HepG2 (cell line): ENCODE data around the gene ZSWIM5. TPM values are rescaled to one million over a fixed set of nuclear protein-coding genes. Genes with fewer than 3 reads are reported as not detected.

Source experiments
- BCL6 ChIP-seq: IDR thresholded peaks from 2 replicates; pipeline ENCODE4 v1.6.1; 2016; ENCODE audit warnings: missing genetic modification reagents, missing compliant biosample characterization
- EHMT2 ChIP-seq: fragments of 200-600 bp; sonication (generic); IDR thresholded peaks from 2 replicates; pipeline ENCODE4 v1.7.0; 2017; ENCODE audit warnings: antibody characterized with exemption, low read depth, low read length, borderline replicate concordance
- ERF ChIP-seq: IDR thresholded peaks from 2 replicates; pipeline ENCODE4 v1.6.1; 2018; ENCODE audit warnings: missing biosample characterization, missing genetic modification reagents
- MAFF ChIP-seq: IDR thresholded peaks from 2 replicates; pipeline ENCODE4 v1.6.1; 2011; ENCODE audit warnings: low read depth, low read length, improper control_type of control experiment
- MATR3 ChIP-seq: sonication (generic); formaldehyde crosslinking; IDR thresholded peaks from 2 replicates; pipeline ENCODE4 v1.4.0; 2020; ENCODE audit warnings: missing genetic modification reagents
- MTA3 ChIP-seq: sonication (generic); formaldehyde crosslinking; IDR thresholded peaks from 2 replicates; pipeline ENCODE4 v1.4.0; 2020; ENCODE audit warnings: missing genetic modification reagents
- MYNN ChIP-seq: sonication (generic); formaldehyde crosslinking; IDR thresholded peaks from 2 replicates; pipeline ENCODE4 v1.4.0; 2020; ENCODE audit warnings: mild to moderate bottlenecking, low read depth, missing genetic modification reagents
- RNF2 ChIP-seq: fragments of 450-650 bp; conservative IDR thresholded peaks from 2 replicates; pipeline ENCODE4 v1.6.1; 2016; ENCODE audit warnings: low read depth
- SCMH1 ChIP-seq: sonication (generic); formaldehyde crosslinking; IDR thresholded peaks from 2 replicates; pipeline ENCODE4 v1.9.0; 2021; ENCODE audit warnings: missing genetic modification reagents, mild to moderate bottlenecking, borderline replicate concordance
- SIN3A ChIP-seq: IDR thresholded peaks from 2 replicates; pipeline ENCODE4 v1.6.1; 2011; ENCODE audit warnings: low read depth, mild to moderate bottlenecking, control low read depth, low read length, borderline replicate concordance
- SOX6 ChIP-seq, 2 experiments: fragments of 450-650 bp in 1 of 2; sonication (generic) in 1 of 2; formaldehyde crosslinking in 1 of 2; IDR thresholded peaks; 2 replicates each; pipeline versions ENCODE4 v1.4.0 to v1.6.1; 2017 to 2020; ENCODE audit warnings: antibody characterized with exemption in 1 of 2, mild to moderate bottlenecking in 1 of 2, missing genetic modification reagents in 1 of 2
- STAT5B ChIP-seq: sonication (generic); formaldehyde crosslinking; IDR thresholded peaks from 2 replicates; pipeline ENCODE4 v1.4.0; 2020; ENCODE audit warnings: missing genetic modification reagents
- TAF15 ChIP-seq: fragments of 200-400 bp; formaldehyde crosslinking; IDR thresholded peaks from one replicate; pipeline ENCODE4 v1.6.1; 2018; ENCODE audit warnings: mild to moderate bottlenecking, low read depth, low read length; ENCODE audit not compliant: poor library complexity, severe bottlenecking
- ZBTB34 ChIP-seq: sonication (generic); formaldehyde crosslinking; IDR thresholded peaks from 2 replicates; pipeline ENCODE4 v1.8.0; 2022; ENCODE audit warnings: mild to moderate bottlenecking, missing genetic modification reagents
- ZC3H13 ChIP-seq: sonication (generic); formaldehyde crosslinking; IDR thresholded peaks from 2 replicates; pipeline ENCODE4 v1.8.1; 2023; ENCODE audit warnings: mild to moderate bottlenecking, missing genetic modification reagents, moderate library complexity
- ZFYVE20 ChIP-seq: sonication (generic); formaldehyde crosslinking; IDR thresholded peaks from 2 replicates; pipeline ENCODE4 v1.8.0; 2023; ENCODE audit warnings: low read depth, mild to moderate bottlenecking, moderate library complexity, missing genetic modification reagents, borderline replicate concordance
- ZNF329 ChIP-seq: sonication (generic); formaldehyde crosslinking; IDR thresholded peaks from 2 replicates; pipeline ENCODE4 v1.9.0; 2021; ENCODE audit warnings: low read depth, mild to moderate bottlenecking, missing genetic modification reagents
- ZNF547 ChIP-seq: sonication (generic); formaldehyde crosslinking; IDR thresholded peaks from 2 replicates; pipeline ENCODE4 v1.5.1; 2020; ENCODE audit warnings: mild to moderate bottlenecking, missing genetic modification reagents
- ZNF710 ChIP-seq: sonication (generic); formaldehyde crosslinking; IDR thresholded peaks from 2 replicates; pipeline ENCODE4 v1.5.0; 2020; ENCODE audit warnings: mild to moderate bottlenecking, missing genetic modification reagents, borderline replicate concordance
- ZNF75D ChIP-seq: sonication (generic); formaldehyde crosslinking; IDR thresholded peaks from 2 replicates; pipeline ENCODE4 v1.8.1; 2023; ENCODE audit warnings: missing genetic modification reagents, mild to moderate bottlenecking, borderline replicate concordance
- ZNF850 ChIP-seq: sonication (generic); formaldehyde crosslinking; conservative IDR thresholded peaks from 2 replicates; pipeline ENCODE4 v1.9.0; 2021; ENCODE audit warnings: mild to moderate bottlenecking, missing genetic modification reagents
- ZNF878 ChIP-seq: sonication (generic); formaldehyde crosslinking; IDR thresholded peaks from 2 replicates; pipeline ENCODE4 v1.8.1; 2023; ENCODE audit warnings: mild to moderate bottlenecking, missing genetic modification reagents, moderate library complexity
- ZXDC ChIP-seq: sonication (generic); formaldehyde crosslinking; IDR thresholded peaks from 2 replicates; pipeline ENCODE4 v1.5.0; 2020; ENCODE audit warnings: mild to moderate bottlenecking, missing genetic modification reagents
- polyA plus RNA-seq, 8 experiments: library from polyadenylated mRNA; depleted of rRNA in 3 of 8; stranded (reverse) in 7 of 8; unstranded in 1 of 8; fragments of >200 nt; fragmentation: Illumina TruSeq in 4 of 8; extraction: Trizol in 4 of 8; gene quantifications; 2 replicates each; pipeline versions ENCODE4 v1.2.1 to v1.2.3, GENCODE V29; 2011 to 2016; ENCODE audit warnings: low read depth in 4 of 8, missing spikeins in 1 of 8, mixed read lengths in 1 of 8; ENCODE audit not compliant: insufficient read depth in 1 of 8
- total RNA-seq, 5 experiments: library from RNA; depleted of rRNA; stranded (reverse); fragments of >200 nt; fragmentation: Illumina TruSeq; extraction: Trizol; gene quantifications; 2 replicates each; pipeline ENCODE4 v1.2.3, GENCODE V29; 2016; ENCODE audit warnings: low read depth in 1 of 5

Gene ZSWIM5
- total and polyA plus RNA-seq, 2 of the 13 experiments (the other 11 are each of a cell fraction or from before 2014, with no cell fraction given): 11.0 to 20.6 TPM

GRCh38 chr1:45172005-45172404 lies 34.4 kb downstream of the ZSWIM5 start (continued):
- TF ChIP-seq ZBTB34 (CRISPR knock-in tag) (no peak), SCMH1 (CRISPR knock-in tag) (no peak), RNF2 (no peak), ZFYVE20 (CRISPR knock-in tag) (no peak), ZNF329 (CRISPR knock-in tag) (no peak), ZNF878 (peak; percentile 59; the same call in 1 of the 2 replicates), BCL6 (peak; percentile 91), ZXDC (no peak), TAF15 (no peak), SIN3A (no peak), STAT5B (CRISPR knock-in tag) (no peak), MAFF (0 out of 2 replicates have a peak, but pooled peaks have one; percentile 15), ERF (CRISPR knock-in tag) (peak; percentile 78; the same call in 1 of the 2 replicates), SOX6 (IDR thresholded peaks at IDR 0.05) (no peak), SOX6 (CRISPR knock-in tag; IDR thresholded peaks at IDR 0.05) (peak; percentile 90), ZNF75D (CRISPR knock-in tag) (no peak), EHMT2 (no peak), MATR3 (CRISPR knock-in tag) (no peak), MYNN (CRISPR knock-in tag) (no peak), ZC3H13 (CRISPR knock-in tag) (no peak), ZNF547 (CRISPR knock-in tag) (no peak), ZNF710 (CRISPR knock-in tag) (peak; percentile 69; the same call in 1 of the 2 replicates), MTA3 (no peak), ZNF850 (CRISPR knock-in tag) (no peak)
